HG02840 (cell line): ENCODE data around the gene ZNF467.

Source experiments
- ATAC-seq: cut with Tn5 transposase; IDR thresholded peaks from one replicate; pipeline ENCODE4 v1.9.1; 2021; ENCODE audit warnings: mild to moderate bottlenecking, moderate library complexity, moderate number of reproducible peaks; ENCODE audit not compliant: unreplicated experiment, low FRiP score

ZNF467 gene

GRCh38 chr7:149774237-149775175, 1.1 kb upstream of the ZNF467 start:
- no peak for ATAC-seq

GRCh38 chr7:149772956-149773434, 393 bp downstream of the ZNF467 start:
- no peak for ATAC-seq

- no peak for ATAC-seq
Measured at GRCh38 chr7:149772241-149772955, 990 bp downstream of the ZNF467 start.

- ATAC-seq, result peak; percentile 92
Measured at GRCh38 chr7:149771720-149772240, 1.6 kb downstream of the ZNF467 start.

- no peak for ATAC-seq
Measured at GRCh38 chr7:149770728-149771636, 2.4 kb downstream of the ZNF467 start.

- ATAC-seq, result no peak
Measured at GRCh38 chr7:149769915-149770314, 3.5 kb downstream of the ZNF467 start.

GRCh38 chr7:149768931-149769330, 4.5 kb downstream of the ZNF467 start:
- no peak for ATAC-seq

- ATAC-seq, result no peak
Measured at GRCh38 chr7:149767068-149767467, 6.3 kb downstream of the ZNF467 start.

- ATAC-seq, result no peak
Measured at GRCh38 chr7:149766135-149766675, 7.2 kb downstream of the ZNF467 start.

- ATAC-seq, result no peak
Measured at GRCh38 chr7:149765399-149766121, 7.8 kb downstream of the ZNF467 start.

GRCh38 chr7:149764481-149765398, 8.6 kb downstream of the ZNF467 start:
- ATAC-seq, result no peak

- no peak for ATAC-seq
Measured at GRCh38 chr7:149763563-149764240, 9.7 kb downstream of the ZNF467 start.

- ATAC-seq, result no peak
Measured at GRCh38 chr7:149762610-149763009, 10.8 kb downstream of the ZNF467 start.

- ATAC-seq, result no peak
Measured at GRCh38 chr7:149762089-149762488, 11.3 kb downstream of the ZNF467 start.

- ATAC-seq, result no peak
Measured at GRCh38 chr7:149761307-149761706, 12.1 kb downstream of the ZNF467 start.

GRCh38 chr7:149760538-149760937, 12.8 kb downstream of the ZNF467 start:
- ATAC-seq, result no peak

GRCh38 chr7:149759093-149759860, 14.1 kb downstream of the ZNF467 start:
- no peak for ATAC-seq
